ENCODE measurements around the gene SNX20.

Gene SNX20

GRCh38 chr16:50681021-50681885 is at the start of gene SNX20:
SNX20 (minus strand) TSS chr16:50681312; CDS start chr16:50677526, 3,786 bp downstream.
- Histone ChIP-seq H3K9me3 (ENCODE audit: low read length) (no peaks in the 10 kb centered on the region), H3K4me1 (ENCODE audit: insufficient read depth, low read length) (no peaks in the 10 kb centered on the region), H3K27me3 (ENCODE audit: control insufficient read depth in 1 of 2, insufficient read depth in 2 of 2, low read length in 2 of 2) (no peaks in the 10 kb centered on the region), H3K9ac (ENCODE audit: low read length) (no peak within 1 kb of the TSS), H3K36me3 (ENCODE audit: insufficient read depth, low read length) (no peaks in the 10 kb centered on the region), H3K27ac (ENCODE audit: low read depth, low read length) (no peak within 1 kb of the TSS), H3K4me3 (ENCODE audit: low read depth in 1 of 2, low read length in 2 of 2) (no peak within 1 kb of the TSS)

- no peaks in the 10 kb centered on the region for H3K36me3 ChIP-seq (ENCODE audit: insufficient read depth, low read length)
- no peaks in the 10 kb centered on the region for H3K4me1 ChIP-seq (ENCODE audit: insufficient read depth, low read length)
- no peaks in the 10 kb centered on the region for H3K27me3 ChIP-seq (ENCODE audit: control insufficient read depth in 1 of 2, insufficient read depth in 2 of 2, low read length in 2 of 2)
- H3K27ac ChIP-seq (ENCODE audit: low read depth, low read length), result no peak overlapping the region
- H3K9me3 ChIP-seq (ENCODE audit: low read length), result no peaks in the 10 kb centered on the region
- H3K9ac ChIP-seq (ENCODE audit: low read length), result no peak overlapping the region
- H3K4me3 ChIP-seq (ENCODE audit: low read depth in 1 of 2, low read length in 2 of 2), result no peak overlapping the region
These were observed 43.2 kb upstream of the SNX20 start for GRCh38 chr16:50724306-50724705.

GRCh38 chr16:50722960-50723359 is 41.8 kb upstream of the SNX20 start:
- Histone ChIP-seq H3K27ac (ENCODE audit: low read depth, low read length) (no peak overlapping the region), H3K4me3 (ENCODE audit: low read depth in 1 of 2, low read length in 2 of 2) (no peak overlapping the region), H3K9me3 (ENCODE audit: low read length) (no peaks in the 10 kb centered on the region), H3K9ac (ENCODE audit: low read length) (no peak overlapping the region), H3K4me1 (ENCODE audit: insufficient read depth, low read length) (no peaks in the 10 kb centered on the region), H3K27me3 (ENCODE audit: control insufficient read depth in 1 of 2, insufficient read depth in 2 of 2, low read length in 2 of 2) (no peaks in the 10 kb centered on the region), H3K36me3 (ENCODE audit: insufficient read depth, low read length) (no peaks in the 10 kb centered on the region)

GRCh38 chr16:50722405-50722737 is 41.3 kb upstream of the SNX20 start:
- Histone ChIP-seq H3K27me3 (ENCODE audit: control insufficient read depth in 1 of 2, insufficient read depth in 2 of 2, low read length in 2 of 2) (no peaks in the 10 kb centered on the region), H3K4me1 (ENCODE audit: insufficient read depth, low read length) (no peaks in the 10 kb centered on the region), H3K36me3 (ENCODE audit: insufficient read depth, low read length) (no peaks in the 10 kb centered on the region), H3K9ac (ENCODE audit: low read length) (no peak overlapping the region), H3K27ac (ENCODE audit: low read depth, low read length) (no peak overlapping the region), H3K9me3 (ENCODE audit: low read length) (no peaks in the 10 kb centered on the region), H3K4me3 (ENCODE audit: low read depth in 1 of 2, low read length in 2 of 2) (no peak overlapping the region)

GRCh38 chr16:50721549-50722404 is 40.7 kb upstream of the SNX20 start:
- no peak overlapping the region for H3K9ac ChIP-seq (ENCODE audit: low read length)
- H3K4me3 ChIP-seq (ENCODE audit: low read depth in 1 of 2, low read length in 2 of 2), result no peak overlapping the region
- H3K27ac ChIP-seq (ENCODE audit: low read depth, low read length), result no peak overlapping the region
- no peaks in the 10 kb centered on the region for H3K9me3 ChIP-seq (ENCODE audit: low read length)
- no peaks in the 10 kb centered on the region for H3K4me1 ChIP-seq (ENCODE audit: insufficient read depth, low read length)
- H3K36me3 ChIP-seq (ENCODE audit: insufficient read depth, low read length), result no peaks in the 10 kb centered on the region
- no peaks in the 10 kb centered on the region for H3K27me3 ChIP-seq (ENCODE audit: control insufficient read depth in 1 of 2, insufficient read depth in 2 of 2, low read length in 2 of 2)

- no peaks in the 10 kb centered on the region for H3K27me3 ChIP-seq (ENCODE audit: control insufficient read depth in 1 of 2, insufficient read depth in 2 of 2, low read length in 2 of 2)
- no peaks in the 10 kb centered on the region for H3K4me1 ChIP-seq (ENCODE audit: insufficient read depth, low read length)
- H3K36me3 ChIP-seq (ENCODE audit: insufficient read depth, low read length), result no peaks in the 10 kb centered on the region
- H3K4me3 ChIP-seq (ENCODE audit: low read depth in 1 of 2, low read length in 2 of 2), result no peak overlapping the region
- no peak overlapping the region for H3K27ac ChIP-seq (ENCODE audit: low read depth, low read length)
- H3K9ac ChIP-seq (ENCODE audit: low read length), result no peak overlapping the region
- H3K9me3 ChIP-seq (ENCODE audit: low read length), result no peaks in the 10 kb centered on the region
These were observed 38.6 kb upstream of the SNX20 start for GRCh38 chr16:50719401-50720337.

GRCh38 chr16:50718761-50719400 is 37.8 kb upstream of the SNX20 start:
- Histone ChIP-seq H3K9me3 (ENCODE audit: low read length) (no peaks in the 10 kb centered on the region), H3K27ac (ENCODE audit: low read depth, low read length) (no peak overlapping the region), H3K4me1 (ENCODE audit: insufficient read depth, low read length) (peaks cover 5% of the 10 kb centered on the region), H3K9ac (ENCODE audit: low read length) (no peak overlapping the region), H3K27me3 (ENCODE audit: control insufficient read depth in 1 of 2, insufficient read depth in 2 of 2, low read length in 2 of 2) (no peaks in the 10 kb centered on the region), H3K4me3 (ENCODE audit: low read depth in 1 of 2, low read length in 2 of 2) (no peak overlapping the region), H3K36me3 (ENCODE audit: insufficient read depth, low read length) (no peaks in the 10 kb centered on the region)

- no peak overlapping the region for H3K4me3 ChIP-seq (ENCODE audit: low read depth in 1 of 2, low read length in 2 of 2)
- peaks cover 6% of the 10 kb centered on the region for H3K4me1 ChIP-seq (ENCODE audit: insufficient read depth, low read length)
These were observed 37.1 kb upstream of the SNX20 start for GRCh38 chr16:50718061-50718760.

GRCh38 chr16:50717494-50717893 is 36.4 kb upstream of the SNX20 start:
- H3K27ac ChIP-seq (ENCODE audit: low read depth, low read length), result no peak overlapping the region
- no peak overlapping the region for H3K4me3 ChIP-seq (ENCODE audit: low read depth in 1 of 2, low read length in 2 of 2)
- no peaks in the 10 kb centered on the region for H3K9me3 ChIP-seq (ENCODE audit: low read length)
- no peaks in the 10 kb centered on the region for H3K36me3 ChIP-seq (ENCODE audit: insufficient read depth, low read length)
- no peaks in the 10 kb centered on the region for H3K27me3 ChIP-seq (ENCODE audit: control insufficient read depth in 1 of 2, insufficient read depth in 2 of 2, low read length in 2 of 2)
- H3K4me1 ChIP-seq (ENCODE audit: insufficient read depth, low read length), result peaks cover 6% of the 10 kb centered on the region
- no peak overlapping the region for H3K9ac ChIP-seq (ENCODE audit: low read length)

More at GRCh38 chr16:50718061-50718760, 37.1 kb upstream of the SNX20 start:
- Histone ChIP-seq H3K27ac (ENCODE audit: low read depth, low read length) (no peak overlapping the region), H3K27me3 (ENCODE audit: control insufficient read depth in 1 of 2, insufficient read depth in 2 of 2, low read length in 2 of 2) (no peaks in the 10 kb centered on the region), H3K9me3 (ENCODE audit: low read length) (no peaks in the 10 kb centered on the region), H3K9ac (ENCODE audit: low read length) (no peak overlapping the region), H3K36me3 (ENCODE audit: insufficient read depth, low read length) (no peaks in the 10 kb centered on the region)

GRCh38 chr16:50717091-50717490 is 36.0 kb upstream of the SNX20 start:
- peaks cover 6% of the 10 kb centered on the region for H3K4me1 ChIP-seq (ENCODE audit: insufficient read depth, low read length)
- H3K4me3 ChIP-seq (ENCODE audit: low read depth in 1 of 2, low read length in 2 of 2), result no peak overlapping the region
- H3K9me3 ChIP-seq (ENCODE audit: low read length), result no peaks in the 10 kb centered on the region
- no peaks in the 10 kb centered on the region for H3K36me3 ChIP-seq (ENCODE audit: insufficient read depth, low read length)
- no peaks in the 10 kb centered on the region for H3K27me3 ChIP-seq (ENCODE audit: control insufficient read depth in 1 of 2, insufficient read depth in 2 of 2, low read length in 2 of 2)
- H3K9ac ChIP-seq (ENCODE audit: low read length), result no peak overlapping the region
- H3K27ac ChIP-seq (ENCODE audit: low read depth, low read length), result no peak overlapping the region
